Stimulated activated CD4-positive, alpha-beta T cell treated with anti-CD3 and anti-CD28 coated beads, Interleukin-4, amount 100 ng/mL, for 24 hours (primary cell): Measurements from ENCODE around the gene CYP2C18.
"Not testable (repeated sequence)": the region's sequence is repeated elsewhere in the genome, so short reads cannot be mapped to it uniquely, and the experiment has no call there.

Source experiments
- DNase-seq: peaks from one replicate; pipeline ENCODE4 v3.0.0-alpha.2; 2020

The CYP2C18 gene

GRCh38 chr10:94747838-94748237, 64.3 kb downstream of the CYP2C18 start:
- DNase-seq, result no peak

- DNase-seq, result no peak
Measured at GRCh38 chr10:94757916-94758315, 74.4 kb downstream of the CYP2C18 start.

GRCh38 chr10:94760586-94761178, 77.2 kb downstream of the CYP2C18 start:
- no peak for DNase-seq

GRCh38 chr10:94762393-94762792, 78.9 kb downstream of the CYP2C18 start, which contains the start of gene CYP2C19:
CYP2C19 (plus strand) TSS chr10:94762681; CDS start chr10:94762706, 25 bp downstream.
- no peak for DNase-seq

- not testable (repeated sequence) for DNase-seq
Measured at GRCh38 chr10:94775425-94775824, 91.9 kb downstream of the CYP2C18 start.

GRCh38 chr10:94777886-94778458, 94.4 kb downstream of the CYP2C18 start:
- no peak for DNase-seq

GRCh38 chr10:94780844-94781243, 97.3 kb downstream of the CYP2C18 start:
- DNase-seq, result no peak

GRCh38 chr10:94784256-94784655, 100.7 kb downstream of the CYP2C18 start:
- no peak for DNase-seq

GRCh38 chr10:94785211-94785610, 101.7 kb downstream of the CYP2C18 start:
- no peak for DNase-seq
